Measurements from ENCODE around the gene CLIP2.

CLIP2 gene

GRCh38 chr7:74379938-74380337 lies 90.7 kb downstream of the CLIP2 start:
- Histone ChIP-seq H3K4me3 (ENCODE audit: low read depth, low read length) (no peak overlapping the region), H3K4me1 (ENCODE audit: control insufficient read depth, insufficient read depth, low read length) (no peaks in the 10 kb centered on the region), H3K36me3 (ENCODE audit: control insufficient read depth in 2 of 2, insufficient read depth in 1 of 2, low read length in 2 of 2) (no peaks in the 10 kb centered on the region), H3K9me3 (ENCODE audit: control insufficient read depth, insufficient read depth, low read depth, low read length) (no peaks in the 10 kb centered on the region), H3K27ac (ENCODE audit: extremely low read depth, low read depth, low read length) (no peak overlapping the region)
- POLR2A ChIA-PET = no interaction called here
- CTCF ChIA-PET = no interaction called here
- TF ChIP-seq ZNF24 (tag by site-specific recombination; IDR thresholded peaks at IDR 0.05) = no peak
- no peak for TF ChIP-seq ZNF19 (tag by site-specific recombination; IDR thresholded peaks at IDR 0.05; ENCODE audit: low read depth)
- no peak for TF ChIP-seq ZNF549 (tag by site-specific recombination; IDR thresholded peaks at IDR 0.05)
- TF ChIP-seq ZNF394 (tag by site-specific recombination; IDR thresholded peaks at IDR 0.05; ENCODE audit: borderline replicate concordance) = no peak
- TF ChIP-seq SCRT2 (tag by site-specific recombination; IDR thresholded peaks at IDR 0.05) = no peak
- TF ChIP-seq ZNF112 (tag by site-specific recombination; IDR thresholded peaks at IDR 0.05) = no peak
- TF ChIP-seq ZNF157 (tag by site-specific recombination; IDR thresholded peaks at IDR 0.05) = no peak
- no peak for TF ChIP-seq ZNF416 (tag by site-specific recombination; IDR thresholded peaks at IDR 0.05)
- TF ChIP-seq ZNF704 (tag by site-specific recombination; IDR thresholded peaks at IDR 0.05) = no peak
- TF ChIP-seq ZNF792 (tag by site-specific recombination; IDR thresholded peaks at IDR 0.05) = no peak
- TF ChIP-seq OVOL3 (tag by site-specific recombination; IDR thresholded peaks at IDR 0.05) = no peak
- no peak for TF ChIP-seq PATZ1 (tag by site-specific recombination; IDR thresholded peaks at IDR 0.05)
- no peak for TF ChIP-seq SCRT1 (tag by site-specific recombination; IDR thresholded peaks at IDR 0.05; ENCODE audit: borderline replicate concordance)
- TF ChIP-seq ZNF610 (tag by site-specific recombination; IDR thresholded peaks at IDR 0.05; ENCODE audit: borderline replicate concordance) = no peak
- no peak for TF ChIP-seq ZNF114 (tag by site-specific recombination; IDR thresholded peaks at IDR 0.05)
- no peak for TF ChIP-seq ZNF266 (tag by site-specific recombination; IDR thresholded peaks at IDR 0.05; ENCODE audit: low read depth)
- TF ChIP-seq ZNF626 (tag by site-specific recombination; IDR thresholded peaks at IDR 0.05) = no peak
- no peak for TF ChIP-seq HOXD13 (CRISPR knock-in tag; IDR thresholded peaks at IDR 0.05; ENCODE audit: borderline replicate concordance)

GRCh38 chr7:74380720-74381119 lies 91.5 kb downstream of the CLIP2 start:
- Histone ChIP-seq H3K4me1 (ENCODE audit: control insufficient read depth, insufficient read depth, low read length) (no peaks in the 10 kb centered on the region), H3K27ac (ENCODE audit: extremely low read depth, low read depth, low read length) (no peak overlapping the region), H3K36me3 (ENCODE audit: control insufficient read depth in 2 of 2, insufficient read depth in 1 of 2, low read length in 2 of 2) (no peaks in the 10 kb centered on the region), H3K4me3 (ENCODE audit: low read depth, low read length) (no peak overlapping the region), H3K9me3 (ENCODE audit: control insufficient read depth, insufficient read depth, low read depth, low read length) (no peaks in the 10 kb centered on the region)
- CTCF ChIA-PET = interaction anchor here (0.5 to 1.4 kb wide), 4 partner anchors 20 to 174 kb away, joined by 3 to 7 read pairs (median 4); no protein-coding TSS in a partner anchor
- POLR2A ChIA-PET = no interaction called here
- TF ChIP-seq ZNF701 (tag by site-specific recombination; IDR thresholded peaks at IDR 0.05) (no peak), ZBTB49 (tag by site-specific recombination; IDR thresholded peaks at IDR 0.05; ENCODE audit: low read depth) (no peak), ZBTB11 (tag by site-specific recombination; conservative IDR thresholded peaks at IDR 0.05; ENCODE audit: low read depth) (no peak), TRIM28 (IDR thresholded peaks at IDR 0.05; ENCODE audit: borderline replicate concordance, low read length) (no peak), PATZ1 (tag by site-specific recombination; IDR thresholded peaks at IDR 0.05) (no peak), ZNF248 (tag by site-specific recombination; IDR thresholded peaks at IDR 0.05) (no peak), ZNF175 (tag by site-specific recombination; IDR thresholded peaks at IDR 0.05) (no peak)

Data from HEK293 (cell line).